Measurements from ENCODE around the gene BBX.

DNA sequence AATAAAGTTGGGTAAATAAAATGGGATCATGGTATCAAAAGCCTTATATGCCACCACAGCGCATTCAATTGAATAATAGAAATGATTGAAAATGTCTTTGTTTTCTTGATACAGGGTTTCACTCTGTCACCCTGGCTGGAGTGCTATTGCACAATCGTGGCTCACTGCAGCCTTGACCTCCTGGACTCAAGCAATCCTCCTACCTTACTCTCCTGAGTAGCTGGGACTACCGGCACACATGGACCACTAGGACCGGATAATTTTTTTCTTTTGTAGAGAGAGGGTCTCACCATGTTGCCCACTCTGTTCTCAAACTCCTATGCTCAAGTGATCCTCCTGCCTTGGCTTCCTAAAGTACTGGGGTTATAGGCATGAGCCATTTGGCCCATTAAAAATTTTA is 33.8 kb upstream of the BBX start:
- TF ChIP-seq, protein P1, sequence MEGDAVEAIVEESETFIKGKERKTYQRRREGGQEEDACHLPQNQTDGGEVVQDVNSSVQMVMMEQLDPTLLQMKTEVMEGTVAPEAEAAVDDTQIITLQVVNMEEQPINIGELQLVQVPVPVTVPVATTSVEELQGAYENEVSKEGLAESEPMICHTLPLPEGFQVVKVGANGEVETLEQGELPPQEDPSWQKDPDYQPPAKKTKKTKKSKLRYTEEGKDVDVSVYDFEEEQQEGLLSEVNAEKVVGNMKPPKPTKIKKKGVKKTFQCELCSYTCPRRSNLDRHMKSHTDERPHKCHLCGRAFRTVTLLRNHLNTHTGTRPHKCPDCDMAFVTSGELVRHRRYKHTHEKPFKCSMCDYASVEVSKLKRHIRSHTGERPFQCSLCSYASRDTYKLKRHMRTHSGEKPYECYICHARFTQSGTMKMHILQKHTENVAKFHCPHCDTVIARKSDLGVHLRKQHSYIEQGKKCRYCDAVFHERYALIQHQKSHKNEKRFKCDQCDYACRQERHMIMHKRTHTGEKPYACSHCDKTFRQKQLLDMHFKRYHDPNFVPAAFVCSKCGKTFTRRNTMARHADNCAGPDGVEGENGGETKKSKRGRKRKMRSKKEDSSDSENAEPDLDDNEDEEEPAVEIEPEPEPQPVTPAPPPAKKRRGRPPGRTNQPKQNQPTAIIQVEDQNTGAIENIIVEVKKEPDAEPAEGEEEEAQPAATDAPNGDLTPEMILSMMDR (IDR thresholded peaks at IDR 0.05) = no peak
- TF ChIP-seq EP300 (IDR thresholded peaks at IDR 0.05) = no peak

Measured in upper lobe of left lung (tissue), 4 donors.